Dendritic cell treated with granulocyte-macrophage colony-stimulating factor and Interleukin-4, amounts not matched to agents 40 ng/mL and 50 ng/mL, for 4 days (primary cell): ENCODE measurements around the gene ARHGAP27.
A peak's percentile ranks its signal among the peaks of the same experiment; 100 is the strongest.

Source experiments
- H3K27ac Mint-ChIP-seq: one replicate; pipeline ENCODE4 v1.8.0; 2022; ENCODE audit warnings: mild to moderate bottlenecking, mixed read lengths
- H3K27me3 Mint-ChIP-seq: one replicate; pipeline ENCODE4 v1.8.0; 2022; ENCODE audit warnings: mild to moderate bottlenecking, mixed read lengths
- H3K36me3 Mint-ChIP-seq: one replicate; pipeline ENCODE4 v1.8.0; 2022; ENCODE audit warnings: low read depth, mixed read lengths
- H3K4me1 Mint-ChIP-seq: one replicate; pipeline ENCODE4 v1.8.0; 2022; ENCODE audit warnings: low read depth, mixed read lengths
- H3K4me3 Mint-ChIP-seq: one replicate; pipeline ENCODE4 v1.8.0; 2022; ENCODE audit warnings: mild to moderate bottlenecking, moderate library complexity, mixed read lengths
- H3K9me3 Mint-ChIP-seq: one replicate; pipeline ENCODE4 v1.8.0; 2022; ENCODE audit warnings: mixed read lengths
- intact Hi-C: fragments of 100-400 bp; cut with micrococcal nuclease; formaldehyde crosslinking; loops from one replicate; pipeline ENCODE4 v1.15.0; 2022

The ARHGAP27 gene

GRCh38 chr17:45429339-45430005, 3.2 kb downstream of the ARHGAP27 start:
- Mint-ChIP-seq H3K36me3 (peaks cover 81% of the 10 kb centered on the region), H3K9me3 (no peaks in the 10 kb centered on the region), H3K27ac (peak overlapping the region; percentile 87), H3K4me3 (peak overlapping the region; percentile 73), H3K27me3 (no peaks in the 10 kb centered on the region), H3K4me1 (peaks cover 77% of the 10 kb centered on the region)
- intact Hi-C loops = loop anchor here (2.0 kb wide), 1 partner anchor 17 kb away; no protein-coding TSS in a partner anchor

GRCh38 chr17:45428931-45429338, 3.7 kb downstream of the ARHGAP27 start:
- H3K27ac Mint-ChIP-seq = peak overlapping the region; percentile 87
- H3K27me3 Mint-ChIP-seq = no peaks in the 10 kb centered on the region
- H3K4me1 Mint-ChIP-seq = peaks cover 79% of the 10 kb centered on the region

DNA sequence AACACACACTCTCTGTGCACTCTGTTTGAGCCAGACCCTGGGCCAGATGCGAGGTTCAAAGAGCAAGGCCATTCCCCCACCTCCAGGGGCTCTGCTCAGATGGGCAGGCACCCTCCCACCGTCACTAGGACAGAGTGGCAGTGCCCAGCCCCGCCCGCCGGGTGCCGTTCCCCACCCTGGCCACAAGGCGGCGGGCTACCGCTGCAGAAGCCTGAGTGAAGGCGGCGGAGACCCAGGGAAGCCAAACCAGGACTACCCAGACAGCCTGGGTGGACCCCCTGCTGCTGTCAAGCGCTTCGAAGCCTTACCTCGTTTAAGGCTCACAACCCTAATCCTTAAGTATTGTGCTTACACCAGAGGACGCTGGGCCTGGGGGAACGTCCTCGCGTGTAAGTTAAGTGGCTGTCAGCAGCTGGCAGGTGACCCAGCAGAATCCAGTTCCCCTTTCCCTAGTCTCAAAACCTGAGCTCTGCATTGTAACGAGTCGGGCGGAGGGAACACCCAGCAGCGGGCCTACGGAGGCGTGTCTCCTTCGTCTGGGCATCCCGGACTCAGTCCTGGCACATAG, 4.5 kb downstream of the ARHGAP27 start:
- intact Hi-C loops = loop anchor here (2.0 kb wide), 1 partner anchor 15 kb away; no protein-coding TSS in a partner anchor
- peak overlapping the region; percentile 73 for H3K4me3 Mint-ChIP-seq
- peak overlapping the region; percentile 87 for H3K27ac Mint-ChIP-seq
- H3K9me3 Mint-ChIP-seq = no peaks in the 10 kb centered on the region
- H3K4me1 Mint-ChIP-seq = peaks cover 79% of the 10 kb centered on the region
- H3K36me3 Mint-ChIP-seq = peaks cover 83% of the 10 kb centered on the region
- no peaks in the 10 kb centered on the region for H3K27me3 Mint-ChIP-seq

More at GRCh38 chr17:45428931-45429338, 3.7 kb downstream of the ARHGAP27 start:
- no peaks in the 10 kb centered on the region for H3K9me3 Mint-ChIP-seq
- intact Hi-C loops = loop anchor here (2.0 kb wide), 1 partner anchor 16 kb away; no protein-coding TSS in a partner anchor
- H3K4me3 Mint-ChIP-seq = peak overlapping the region; percentile 73
- H3K36me3 Mint-ChIP-seq = peaks cover 81% of the 10 kb centered on the region

- Mint-ChIP-seq H3K4me3 (peak overlapping the region; percentile 73), H3K4me1 (peaks cover 79% of the 10 kb centered on the region), H3K36me3 (peaks cover 88% of the 10 kb centered on the region), H3K27ac (peak overlapping the region; percentile 87), H3K9me3 (no peaks in the 10 kb centered on the region), H3K27me3 (no peaks in the 10 kb centered on the region)
- intact Hi-C loops = no loop called here
Observed at GRCh38 chr17:45427181-45427835, 5.4 kb downstream of the ARHGAP27 start.

GRCh38 chr17:45426561-45426960, 6.1 kb downstream of the ARHGAP27 start:
- intact Hi-C loops = no loop called here
- Mint-ChIP-seq H3K36me3 (peaks cover 88% of the 10 kb centered on the region), H3K4me1 (peaks cover 83% of the 10 kb centered on the region), H3K4me3 (no peak overlapping the region), H3K27ac (peak overlapping the region; percentile 87), H3K27me3 (no peaks in the 10 kb centered on the region), H3K9me3 (no peaks in the 10 kb centered on the region)

GRCh38 chr17:45425984-45426413, 6.7 kb downstream of the ARHGAP27 start:
- intact Hi-C loops = no loop called here

DNA sequence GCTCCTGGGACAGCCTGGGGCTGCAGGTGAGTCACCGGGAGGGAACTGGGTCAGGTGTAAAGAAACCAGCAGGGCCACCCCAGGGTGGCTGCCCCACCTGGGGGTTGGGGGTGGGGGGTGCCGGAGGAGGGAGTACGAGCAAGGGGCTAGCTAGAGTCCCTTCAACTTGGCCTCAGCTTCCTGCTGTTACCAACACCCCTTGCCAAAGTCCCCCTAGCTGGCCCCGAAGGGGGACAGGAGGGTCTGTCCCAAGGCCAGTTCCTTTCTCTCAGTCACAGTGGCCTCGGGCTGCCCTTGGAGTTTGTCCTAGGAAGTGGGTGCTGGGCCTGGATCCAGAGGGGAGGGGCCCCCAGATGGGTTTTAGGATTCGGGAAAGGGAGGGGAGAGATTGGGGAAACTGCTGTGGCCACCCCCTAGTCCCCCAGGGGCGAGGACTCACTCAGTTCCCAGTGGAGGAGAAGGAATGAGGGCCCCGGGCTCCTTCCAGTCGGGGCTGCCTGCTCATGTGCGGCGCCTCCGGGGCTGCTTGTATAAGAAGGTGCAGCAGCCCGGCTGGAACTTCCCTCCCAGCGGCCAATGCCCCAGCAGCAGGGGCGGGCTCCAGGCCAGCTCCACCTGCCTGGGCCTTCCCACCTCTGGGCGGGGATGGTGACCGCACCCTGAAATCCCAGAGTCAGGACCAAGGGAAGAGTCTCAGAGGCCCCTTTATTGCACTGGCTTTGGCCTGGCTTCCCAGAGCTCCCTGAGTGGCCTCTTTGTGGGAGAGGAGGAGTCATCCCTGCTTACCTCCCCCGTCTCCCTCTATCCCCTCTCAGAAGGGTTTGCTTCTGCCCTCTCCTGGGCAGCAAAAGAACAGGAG, 7.3 kb downstream of the ARHGAP27 start:
- no peaks in the 10 kb centered on the region for H3K27me3 Mint-ChIP-seq
- H3K36me3 Mint-ChIP-seq = peaks cover 88% of the 10 kb centered on the region
- peaks cover 81% of the 10 kb centered on the region for H3K4me1 Mint-ChIP-seq
- peak overlapping the region; percentile 87 for H3K27ac Mint-ChIP-seq
- intact Hi-C loops = no loop called here
- peak overlapping the region; percentile 67 for H3K4me3 Mint-ChIP-seq
- no peaks in the 10 kb centered on the region for H3K9me3 Mint-ChIP-seq

More at GRCh38 chr17:45425984-45426413, 6.7 kb downstream of the ARHGAP27 start:
- Mint-ChIP-seq H3K4me1 (peaks cover 84% of the 10 kb centered on the region), H3K27me3 (no peaks in the 10 kb centered on the region), H3K27ac (peak overlapping the region; percentile 87), H3K4me3 (peak overlapping the region; percentile 37), H3K36me3 (peaks cover 88% of the 10 kb centered on the region), H3K9me3 (no peaks in the 10 kb centered on the region)

- no peak overlapping the region for H3K4me3 Mint-ChIP-seq
- no peaks in the 10 kb centered on the region for H3K27me3 Mint-ChIP-seq
- H3K36me3 Mint-ChIP-seq = peaks cover 90% of the 10 kb centered on the region
- intact Hi-C loops = no loop called here
- H3K4me1 Mint-ChIP-seq = peaks cover 79% of the 10 kb centered on the region
- H3K9me3 Mint-ChIP-seq = no peaks in the 10 kb centered on the region
- H3K27ac Mint-ChIP-seq = peak overlapping the region; percentile 87
Observed at GRCh38 chr17:45424769-45425124, 7.9 kb downstream of the ARHGAP27 start.

DNA sequence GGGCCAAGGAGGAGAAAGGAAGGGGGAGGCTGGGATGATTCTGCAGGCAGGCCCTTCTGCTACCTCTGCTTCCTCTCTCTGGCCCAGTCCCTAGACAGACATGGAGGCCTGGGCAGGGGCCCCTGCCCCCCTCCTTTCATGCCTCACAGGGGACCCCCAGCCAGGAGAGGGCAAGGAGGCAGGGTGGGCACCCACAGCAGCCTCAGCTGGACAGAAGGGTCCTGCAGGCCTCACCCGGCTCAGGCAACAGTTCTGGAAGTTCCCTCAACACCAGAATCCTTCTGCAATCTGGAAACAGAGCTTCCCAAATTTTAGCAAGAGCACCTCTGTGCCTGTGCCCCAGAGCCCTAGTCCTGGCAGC, 8.7 kb downstream of the ARHGAP27 start:
- no peaks in the 10 kb centered on the region for H3K27me3 Mint-ChIP-seq
- H3K4me3 Mint-ChIP-seq = no peak overlapping the region
- H3K36me3 Mint-ChIP-seq = peaks cover 85% of the 10 kb centered on the region
- H3K9me3 Mint-ChIP-seq = no peaks in the 10 kb centered on the region
- intact Hi-C loops = no loop called here
- H3K27ac Mint-ChIP-seq = peak overlapping the region; percentile 87
- H3K4me1 Mint-ChIP-seq = peaks cover 77% of the 10 kb centered on the region

GRCh38 chr17:45423304-45423974, 9.2 kb downstream of the ARHGAP27 start:
- Mint-ChIP-seq H3K27me3 (no peaks in the 10 kb centered on the region), H3K27ac (peak overlapping the region; percentile 87)
- intact Hi-C loops = no loop called here

DNA sequence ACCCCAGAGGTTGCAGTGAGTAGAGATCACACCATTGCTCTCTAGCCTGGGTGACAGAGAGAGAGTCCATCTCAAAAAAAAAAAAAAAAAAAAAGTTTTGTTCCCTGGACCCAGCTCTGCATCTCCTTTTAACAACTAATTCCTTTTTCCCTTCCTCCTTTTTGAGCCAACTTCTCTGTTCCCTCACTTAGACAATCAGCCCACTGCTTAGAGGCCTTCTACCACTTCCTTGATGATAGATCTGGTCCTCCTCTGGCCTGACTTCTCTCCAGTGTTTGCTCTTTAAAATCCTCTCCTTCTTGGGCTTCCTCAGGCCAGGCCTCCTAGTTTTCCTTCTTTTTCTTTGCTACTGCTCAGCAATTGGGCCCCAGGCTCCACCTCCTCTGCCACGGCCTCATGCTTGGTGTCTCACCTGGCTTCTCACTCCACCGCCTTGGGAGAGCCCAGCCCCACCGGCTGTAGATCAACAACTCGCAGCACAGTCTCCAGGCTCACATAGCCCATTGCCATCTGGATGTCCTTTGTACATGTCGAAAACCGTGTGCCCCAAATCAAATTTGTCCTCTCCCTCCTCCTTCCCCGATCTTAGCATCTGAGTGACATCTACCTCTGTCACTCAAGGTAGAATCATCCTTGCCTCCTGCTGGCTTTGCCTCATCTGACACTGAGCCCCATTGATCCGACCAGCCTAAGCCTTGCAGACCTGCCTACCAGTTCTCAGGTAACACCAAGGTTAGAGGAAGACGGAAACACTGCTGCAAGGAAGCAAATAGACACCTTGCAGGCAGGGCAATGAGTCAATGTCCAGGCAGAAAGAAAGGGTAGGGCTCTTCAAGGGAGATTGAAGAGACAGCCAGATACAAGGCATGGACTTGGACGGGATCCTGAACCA, 17.4 kb downstream of the ARHGAP27 start:
- Mint-ChIP-seq H3K4me3 (peak overlapping the region; percentile 37), H3K4me1 (peaks cover 65% of the 10 kb centered on the region), H3K36me3 (peaks cover 57% of the 10 kb centered on the region), H3K27ac (peak overlapping the region; percentile 57), H3K27me3 (no peaks in the 10 kb centered on the region), H3K9me3 (no peaks in the 10 kb centered on the region)
- intact Hi-C loops = no loop called here

More at GRCh38 chr17:45423304-45423974, 9.2 kb downstream of the ARHGAP27 start:
- H3K4me1 Mint-ChIP-seq = peaks cover 77% of the 10 kb centered on the region
- H3K4me3 Mint-ChIP-seq = no peak overlapping the region
- no peaks in the 10 kb centered on the region for H3K9me3 Mint-ChIP-seq
- peaks cover 88% of the 10 kb centered on the region for H3K36me3 Mint-ChIP-seq

DNA sequence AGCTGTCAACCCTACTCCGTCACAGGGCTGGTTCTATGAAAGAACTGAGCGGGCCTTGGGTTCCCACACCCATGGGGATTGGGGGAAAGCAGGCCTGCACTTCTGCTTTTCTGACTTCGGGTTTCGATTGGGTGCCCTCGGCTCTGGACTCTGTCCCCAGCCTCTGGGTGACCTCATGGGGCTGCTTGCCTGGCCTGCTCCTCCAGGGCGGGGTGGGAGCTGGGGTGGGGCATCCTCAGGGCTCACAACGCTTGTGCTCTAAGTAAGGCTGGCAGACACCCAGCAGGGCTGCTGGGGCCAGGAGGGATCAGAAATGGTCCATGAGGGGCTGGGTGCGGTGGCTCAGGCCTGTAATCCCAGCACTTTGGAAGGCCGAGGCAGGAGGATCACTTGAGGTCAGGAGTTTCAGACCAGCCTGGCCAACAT, 19.2 kb downstream of the ARHGAP27 start:
- Mint-ChIP-seq H3K4me3 (no peak overlapping the region), H3K4me1 (peaks cover 76% of the 10 kb centered on the region), H3K27me3 (no peaks in the 10 kb centered on the region), H3K36me3 (peaks cover 63% of the 10 kb centered on the region), H3K27ac (peak overlapping the region; percentile 75), H3K9me3 (no peaks in the 10 kb centered on the region)
- intact Hi-C loops = loop anchor here (2.0 kb wide), 1 partner anchor 15 kb away; no protein-coding TSS in a partner anchor
